OCI-LY3 (cell line): ENCODE data around the gene GUK1.

ENCODE experiments used
- EZH2phosphoT487 ChIP-seq: fragments of 200-600 bp; shearing (Covaris generic); IDR thresholded peaks from 2 replicates; pipeline ENCODE4 v1.6.1; 2018; ENCODE audit warnings: antibody characterized with exemption, mixed run types, low read depth
- TF ChIP-seq, protein P1 (sequence below): fragments of 200-600, 300-600 bp; sonication (generic); IDR thresholded peaks from 2 replicates; pipeline ENCODE4 v1.5.1; 2014; ENCODE audit warnings: antibody characterized with exemption, low read length, low read depth

DNA sequence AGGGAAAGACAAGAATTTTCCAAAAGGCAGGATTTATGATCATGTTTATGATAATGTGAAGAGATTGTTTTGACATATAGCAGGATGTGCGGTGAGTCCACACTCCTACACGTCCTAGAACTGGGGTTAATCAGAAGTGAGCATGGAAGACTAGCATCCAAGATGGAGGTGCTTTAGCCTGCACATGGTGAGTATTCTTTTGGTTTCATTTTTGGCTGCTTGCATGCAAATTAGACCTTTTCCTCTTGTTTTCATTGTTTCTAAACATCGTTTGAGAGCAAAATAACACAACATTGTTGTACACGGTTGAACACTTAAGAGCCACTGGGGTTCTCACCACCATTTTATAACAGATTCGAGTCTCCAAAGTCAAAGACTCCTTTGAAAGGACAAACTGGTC, 14.9 kb upstream of the GUK1 start:
- TF ChIP-seq, protein P1, sequence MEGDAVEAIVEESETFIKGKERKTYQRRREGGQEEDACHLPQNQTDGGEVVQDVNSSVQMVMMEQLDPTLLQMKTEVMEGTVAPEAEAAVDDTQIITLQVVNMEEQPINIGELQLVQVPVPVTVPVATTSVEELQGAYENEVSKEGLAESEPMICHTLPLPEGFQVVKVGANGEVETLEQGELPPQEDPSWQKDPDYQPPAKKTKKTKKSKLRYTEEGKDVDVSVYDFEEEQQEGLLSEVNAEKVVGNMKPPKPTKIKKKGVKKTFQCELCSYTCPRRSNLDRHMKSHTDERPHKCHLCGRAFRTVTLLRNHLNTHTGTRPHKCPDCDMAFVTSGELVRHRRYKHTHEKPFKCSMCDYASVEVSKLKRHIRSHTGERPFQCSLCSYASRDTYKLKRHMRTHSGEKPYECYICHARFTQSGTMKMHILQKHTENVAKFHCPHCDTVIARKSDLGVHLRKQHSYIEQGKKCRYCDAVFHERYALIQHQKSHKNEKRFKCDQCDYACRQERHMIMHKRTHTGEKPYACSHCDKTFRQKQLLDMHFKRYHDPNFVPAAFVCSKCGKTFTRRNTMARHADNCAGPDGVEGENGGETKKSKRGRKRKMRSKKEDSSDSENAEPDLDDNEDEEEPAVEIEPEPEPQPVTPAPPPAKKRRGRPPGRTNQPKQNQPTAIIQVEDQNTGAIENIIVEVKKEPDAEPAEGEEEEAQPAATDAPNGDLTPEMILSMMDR = no peak
- no peak for TF ChIP-seq EZH2phosphoT487
